HG03469 (cell line): ENCODE results near the gene IGFALS.
"Not testable (repeated sequence)": the region's sequence is repeated elsewhere in the genome, so short reads cannot be mapped to it uniquely, and the experiment has no call there.

Source experiments
- ATAC-seq: cut with Tn5 transposase; IDR thresholded peaks from one replicate; pipeline ENCODE4 v1.9.1; 2021; ENCODE audit warnings: mild to moderate bottlenecking, moderate library complexity, moderate number of reproducible peaks; ENCODE audit not compliant: unreplicated experiment

Gene IGFALS

DNA sequence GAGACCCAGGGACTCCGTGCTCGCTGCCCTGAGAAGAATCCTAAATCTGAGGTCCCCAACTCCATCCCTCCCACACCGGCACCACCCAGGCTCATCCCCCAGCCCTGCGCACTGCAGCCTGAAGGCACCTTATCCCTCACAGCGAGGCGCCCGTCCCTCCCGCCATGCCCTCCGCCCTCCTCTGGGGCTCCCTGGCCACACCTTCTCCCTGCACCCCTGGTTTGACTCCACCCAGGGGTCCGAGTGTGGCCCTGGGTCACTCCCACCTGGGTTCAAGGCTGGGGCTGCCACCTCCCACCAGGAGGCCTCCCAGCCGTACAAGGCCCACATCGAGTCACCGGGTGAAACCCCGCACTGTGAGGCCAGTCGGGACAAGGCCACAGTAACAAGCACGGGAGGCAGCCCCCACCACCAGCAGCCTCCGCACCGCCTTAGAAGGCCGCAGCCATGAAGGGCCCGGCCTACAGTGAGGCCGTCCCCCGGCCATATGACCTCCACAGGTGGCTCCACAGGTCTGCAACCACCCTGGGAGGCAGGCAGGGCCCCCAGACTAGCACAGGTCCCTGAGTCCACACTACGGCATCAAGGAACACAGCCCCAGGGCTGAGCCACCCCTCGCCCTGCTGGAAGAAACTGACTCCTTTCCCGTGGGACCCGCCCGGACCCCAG is 24.8 kb upstream of the IGFALS start:
- ATAC-seq, result no peak

DNA sequence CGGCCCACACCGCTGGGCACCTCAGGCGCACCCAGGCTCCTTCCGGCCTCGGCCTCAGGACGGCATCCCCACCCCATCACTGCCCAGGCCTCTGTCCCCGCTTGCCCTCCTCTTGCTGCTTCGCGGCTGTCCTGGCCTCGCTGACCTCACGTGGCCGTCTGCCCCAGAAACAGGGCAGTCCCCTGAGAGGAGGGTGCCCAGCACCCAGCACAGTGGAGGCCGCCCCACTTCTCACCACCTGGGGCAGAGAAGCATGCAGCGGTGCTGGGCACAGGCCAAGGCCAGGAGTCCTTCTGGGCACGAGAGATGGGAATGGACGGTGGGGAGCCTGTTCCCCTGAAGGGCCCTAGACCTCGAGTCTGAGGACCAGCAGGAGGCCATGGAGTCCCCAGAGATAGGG is 24.2 kb upstream of the IGFALS start:
- no peak for ATAC-seq

DNA sequence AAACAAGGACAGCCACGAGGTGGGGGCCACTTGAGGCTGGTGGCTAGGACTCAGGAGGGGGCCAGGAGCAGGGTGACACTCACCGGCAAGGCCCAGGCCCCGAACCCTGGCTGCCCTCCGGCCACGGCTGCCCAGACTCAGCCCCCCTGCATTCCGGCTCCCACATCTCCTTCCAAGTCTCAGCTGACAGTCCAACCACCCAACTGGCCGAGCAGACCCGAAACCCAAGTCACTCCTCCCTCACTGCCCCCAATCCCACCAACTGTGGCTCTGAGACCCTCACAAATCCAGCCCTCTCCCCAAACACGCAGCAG is 23.7 kb upstream of the IGFALS start:
- no peak for ATAC-seq

DNA sequence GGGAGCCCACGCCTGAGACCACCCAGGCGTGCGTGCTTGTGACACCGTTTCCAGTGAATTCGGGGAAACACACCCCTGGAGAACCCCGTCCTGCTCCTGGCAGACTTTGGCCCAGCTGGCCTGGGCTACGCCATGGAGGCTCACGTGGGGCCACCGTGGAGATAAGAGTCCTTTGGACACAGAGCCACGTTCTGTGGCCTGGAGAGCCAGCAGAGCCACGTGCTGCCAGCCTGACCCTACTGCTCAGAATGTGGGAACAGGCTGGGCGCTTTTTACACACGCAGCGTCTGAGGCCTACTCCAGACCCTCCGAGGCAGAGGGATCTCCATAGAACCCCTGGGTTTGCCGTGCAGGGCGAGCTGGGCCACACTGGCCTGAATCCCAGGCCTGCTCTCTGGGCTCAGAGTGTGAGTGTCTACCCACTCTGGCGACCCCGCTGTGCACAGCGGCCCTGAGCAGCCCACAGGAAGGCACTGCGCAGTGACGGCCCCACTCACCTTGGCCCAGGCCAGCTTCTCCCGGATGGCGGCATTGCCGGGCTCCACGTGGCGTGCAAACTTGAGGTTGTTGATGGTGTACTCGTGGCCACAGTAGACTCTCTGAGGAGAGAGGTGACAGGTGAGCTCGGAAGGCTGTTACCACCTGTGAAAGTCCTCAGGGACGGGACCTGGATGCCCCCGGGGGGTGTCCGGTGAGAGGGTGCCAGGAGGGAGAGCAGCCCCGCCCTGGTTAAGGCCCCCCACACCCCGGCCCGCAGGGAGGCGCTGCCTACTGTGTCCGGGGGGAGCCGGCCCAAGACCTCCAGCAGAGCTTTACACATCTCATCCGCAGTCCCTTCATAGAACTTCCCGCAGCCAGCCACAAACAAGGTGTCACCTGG is 23.1 kb upstream of the IGFALS start:
- ATAC-seq, result no peak

DNA sequence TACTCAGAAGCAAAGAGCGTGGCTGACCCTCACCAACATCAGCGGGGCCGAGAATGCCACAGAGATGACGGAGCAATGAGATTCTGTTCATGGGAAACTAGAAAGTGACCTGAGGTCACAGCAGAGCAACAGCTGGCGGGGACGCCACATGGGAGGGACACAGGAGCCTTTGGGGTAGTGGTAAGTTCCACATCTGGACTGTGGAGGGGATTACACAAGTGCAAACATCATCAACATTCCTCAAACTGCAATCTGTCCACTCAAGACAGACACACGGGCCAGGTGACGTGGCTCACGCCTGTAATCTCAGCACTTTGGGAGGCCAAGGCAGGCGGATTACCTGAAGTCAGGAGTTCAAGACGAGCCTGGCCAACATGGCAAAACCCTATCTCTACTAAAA is 22.0 kb upstream of the IGFALS start:
- no peak for ATAC-seq

DNA sequence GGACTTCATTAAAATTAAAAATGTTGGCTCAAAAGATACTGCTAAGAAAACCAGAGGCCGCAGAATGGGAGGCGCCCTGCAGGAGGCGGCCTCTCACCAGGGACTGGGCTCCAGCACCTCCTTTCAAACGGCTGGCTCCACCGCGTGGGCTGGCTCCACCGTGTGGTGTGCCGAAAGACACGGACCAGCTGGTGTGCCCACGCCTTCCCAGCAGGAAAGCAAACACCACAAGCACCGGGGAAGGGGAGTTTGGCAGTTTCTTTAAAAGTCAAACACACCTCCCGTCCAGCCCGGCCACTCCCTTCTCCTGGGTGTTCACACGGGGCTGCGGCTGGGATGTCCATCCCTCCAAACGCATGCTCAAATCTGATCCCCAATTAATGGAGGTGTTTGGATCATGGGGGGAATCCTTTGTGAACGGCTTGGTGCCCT is 19.2 kb upstream of the IGFALS start:
- no peak for ATAC-seq

DNA sequence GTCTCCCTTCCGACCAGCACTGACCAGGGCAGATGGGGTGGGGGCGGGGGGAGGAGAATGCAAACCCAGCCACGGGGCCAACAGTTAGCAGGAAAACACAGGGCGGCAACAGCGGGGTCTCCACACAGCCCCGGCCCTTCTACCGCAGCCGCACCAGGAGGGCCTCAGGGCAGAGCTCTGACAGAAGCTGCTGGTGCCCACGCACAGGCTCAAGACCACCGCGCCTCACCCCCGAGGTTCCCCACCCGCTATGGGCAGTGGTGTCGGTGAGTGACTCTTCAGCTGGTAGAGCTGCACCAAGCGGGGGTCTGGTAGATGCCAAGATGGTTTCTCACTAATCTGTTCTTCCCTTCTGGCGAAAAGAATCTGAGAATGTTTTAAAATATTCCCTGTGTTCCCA is 17.0 kb upstream of the IGFALS start:
- no peak for ATAC-seq

DNA sequence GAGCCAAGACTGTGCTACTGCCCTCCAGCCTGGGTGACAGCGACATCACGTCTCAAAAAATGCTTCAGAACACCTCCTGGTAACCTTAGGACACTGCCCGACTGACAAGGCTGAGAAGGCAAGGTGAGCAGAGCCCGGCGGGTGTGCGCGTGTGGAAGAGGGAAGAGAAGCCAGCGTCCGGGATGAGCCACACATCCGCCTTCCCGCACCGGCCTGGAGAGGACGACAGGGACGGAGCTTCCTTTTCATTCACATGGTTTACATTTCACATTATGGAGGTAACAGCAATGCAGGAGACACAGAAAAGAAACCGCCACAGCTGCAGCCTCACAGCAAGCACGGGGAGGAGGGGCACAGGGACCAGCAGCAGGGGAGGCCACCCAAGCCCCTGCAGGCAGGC is 16.6 kb upstream of the IGFALS start:
- no peak for ATAC-seq

DNA sequence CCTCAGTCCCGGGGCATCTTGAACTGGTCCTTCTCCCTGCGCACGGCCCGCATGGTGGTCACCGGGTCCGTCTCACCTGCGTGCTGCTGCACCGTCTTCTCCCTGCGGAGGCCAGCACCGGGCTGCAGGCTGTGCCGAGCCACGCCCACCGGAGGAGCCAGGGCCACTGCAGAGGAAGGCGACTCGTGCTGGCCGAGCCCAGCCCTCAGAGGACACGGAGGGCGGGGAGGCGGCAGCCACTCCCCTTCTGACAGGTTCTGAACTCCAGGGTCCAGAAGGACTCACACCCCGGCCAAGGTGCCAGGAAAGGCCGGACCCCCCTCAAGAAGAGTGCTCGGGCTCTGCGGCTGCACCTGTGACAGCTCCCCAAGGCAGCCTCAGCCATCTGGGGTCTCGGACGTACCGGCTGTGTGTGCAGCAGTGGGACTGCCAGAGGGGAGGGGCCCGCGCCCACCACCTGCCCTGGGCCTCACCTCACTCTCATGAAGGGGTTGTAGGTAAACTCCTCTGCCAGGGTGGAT is 15.8 kb upstream of the IGFALS start:
- no peak for ATAC-seq

DNA sequence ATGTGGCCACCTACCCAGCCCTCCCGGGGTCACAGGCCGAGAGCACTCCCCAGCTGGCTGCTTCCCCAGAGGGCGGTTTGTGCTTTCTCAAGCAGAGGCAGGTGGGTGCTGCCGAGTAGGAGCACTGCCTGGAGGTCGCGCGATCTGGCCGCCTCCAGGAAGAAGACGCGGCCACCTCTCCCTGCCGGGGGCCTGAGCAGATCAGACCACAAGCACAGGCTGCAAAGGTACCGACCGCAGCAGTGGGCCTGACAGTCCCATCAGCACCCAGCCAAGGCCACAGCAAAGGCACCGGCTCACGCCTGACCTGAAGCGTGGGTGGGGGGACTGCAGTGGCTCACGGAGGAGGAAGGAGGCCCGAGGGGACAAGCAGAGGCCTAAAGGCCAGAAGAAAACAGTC is 15.2 kb upstream of the IGFALS start:
- no peak for ATAC-seq

DNA sequence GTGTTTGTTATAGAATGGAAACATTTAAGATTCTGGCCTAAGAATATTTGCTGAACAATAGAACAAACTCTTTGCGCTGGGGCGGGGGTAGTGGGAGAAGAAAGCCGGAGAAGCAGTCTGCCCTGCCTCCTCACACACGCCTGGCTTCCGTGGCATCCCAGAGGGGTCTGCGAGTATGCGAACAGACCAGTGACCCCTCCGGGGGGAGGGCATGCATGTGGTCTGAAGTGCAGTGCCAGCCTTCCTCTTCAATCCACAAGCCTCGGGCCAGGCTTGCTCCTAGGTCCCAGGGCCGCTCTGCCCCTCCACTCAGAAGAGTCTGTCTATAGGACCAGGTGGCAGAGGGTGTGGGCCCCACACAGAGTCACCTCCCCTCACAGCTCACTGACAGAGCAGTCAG is 14.1 kb upstream of the IGFALS start:
- ATAC-seq, result no peak

DNA sequence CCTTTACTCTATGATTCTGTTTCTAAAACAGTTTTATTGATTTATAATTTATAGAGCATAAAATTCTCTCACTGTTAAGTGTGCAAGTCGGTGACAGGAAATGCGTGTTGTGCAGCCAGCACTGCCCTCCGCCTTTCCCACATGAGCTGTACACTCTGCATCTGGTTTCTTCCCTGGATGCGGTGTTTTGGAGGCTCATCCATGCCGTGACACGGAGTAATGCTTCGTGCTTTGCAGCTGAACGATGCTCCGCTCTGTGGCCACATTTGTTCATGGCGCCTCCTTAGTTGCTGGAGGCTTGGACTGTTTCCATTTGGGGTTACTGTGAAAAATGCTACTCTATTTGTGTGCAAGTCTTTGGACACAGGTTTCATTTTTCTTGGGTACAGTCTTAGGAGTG is 7.2 kb upstream of the IGFALS start:
- no peak for ATAC-seq

DNA sequence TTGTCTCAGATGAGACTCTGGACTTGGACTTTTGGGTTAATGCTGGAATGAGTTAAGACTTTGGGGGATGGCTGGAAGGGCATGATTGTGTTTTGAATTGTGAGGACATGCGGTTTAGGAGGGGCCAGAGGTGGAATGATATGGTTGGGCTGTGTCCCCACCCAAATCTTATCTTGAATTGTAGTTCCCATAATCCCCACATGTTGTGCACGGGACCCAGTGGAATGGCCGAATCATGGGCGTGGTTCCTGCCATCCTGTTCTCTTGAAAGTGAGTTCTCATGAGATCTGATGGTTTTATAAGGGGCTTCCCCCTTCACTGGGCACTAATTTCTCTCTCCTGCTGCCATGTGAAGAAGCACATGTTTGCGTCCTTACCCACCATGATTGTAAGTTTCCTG is 5.8 kb upstream of the IGFALS start:
- not testable (repeated sequence) for ATAC-seq

DNA sequence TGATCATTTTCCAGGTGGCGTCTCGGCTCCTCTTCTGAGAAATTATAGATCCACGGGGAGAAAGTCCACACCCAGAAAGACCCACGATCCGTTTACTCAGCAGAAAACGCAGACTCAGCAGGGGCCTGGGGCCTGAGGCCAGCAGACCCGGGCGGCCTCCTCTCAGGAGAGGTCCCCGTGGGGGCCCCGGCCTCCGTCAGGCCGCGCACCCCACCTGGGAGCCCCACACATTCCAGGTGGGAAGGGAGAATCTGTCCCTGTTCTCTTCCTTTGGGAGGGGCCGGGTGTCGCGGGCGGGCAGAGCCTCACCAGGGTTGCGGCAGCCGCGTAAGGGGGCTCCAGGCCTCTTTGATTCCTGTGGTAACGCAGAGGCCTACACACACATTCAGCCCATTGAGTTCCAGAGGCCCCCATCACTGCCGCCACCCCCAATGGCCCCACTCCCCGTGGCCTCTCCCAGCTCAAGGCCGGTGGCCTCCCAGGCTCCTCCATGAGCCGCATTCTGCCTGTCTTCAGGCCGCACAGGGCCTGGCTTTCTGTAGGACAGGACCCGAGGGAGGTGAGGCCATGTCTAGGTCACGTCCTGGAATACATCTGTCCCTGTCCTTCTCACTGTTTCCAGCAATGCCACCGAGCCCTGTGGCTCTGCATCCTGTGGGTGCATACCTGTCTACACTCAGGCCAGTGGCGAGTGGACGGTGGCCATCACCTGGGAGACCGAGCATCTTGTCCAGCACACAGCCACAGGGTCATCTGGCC is 1.6 kb upstream of the IGFALS start:
- no peak for ATAC-seq

DNA sequence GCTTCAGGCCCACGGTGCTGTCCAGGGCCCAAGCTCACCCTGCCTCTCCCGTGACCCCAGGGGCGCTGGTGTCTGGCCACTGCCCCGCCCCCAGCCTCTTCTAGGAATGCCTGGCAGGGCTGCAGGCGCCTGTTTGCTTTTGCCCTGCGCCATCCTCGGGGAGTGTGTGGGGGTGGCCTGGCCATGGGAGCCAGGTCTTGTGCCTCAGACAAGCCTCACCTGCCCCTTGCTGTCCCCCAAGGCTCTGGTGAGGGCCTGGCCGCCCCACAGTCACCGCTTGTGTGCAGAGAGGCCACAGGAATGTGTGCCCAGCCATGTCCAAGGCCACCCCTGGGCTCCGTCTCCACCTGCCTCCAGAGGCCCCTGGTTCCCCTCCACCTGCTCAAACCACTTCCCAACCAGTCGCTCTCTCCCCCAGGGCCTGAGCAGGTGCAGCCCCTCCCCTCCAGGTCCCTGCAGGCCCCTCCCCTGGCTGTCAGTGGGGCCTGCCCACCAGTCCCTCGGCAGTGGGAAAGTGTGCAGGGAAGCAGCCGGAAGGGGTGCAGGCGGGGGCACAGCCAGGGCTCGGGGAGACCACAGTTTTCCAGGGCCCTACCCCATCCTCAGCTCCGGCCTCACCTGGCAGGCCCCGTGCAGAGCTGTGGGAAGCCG is 841 bp upstream of the IGFALS start:
- ATAC-seq, result no peak

DNA sequence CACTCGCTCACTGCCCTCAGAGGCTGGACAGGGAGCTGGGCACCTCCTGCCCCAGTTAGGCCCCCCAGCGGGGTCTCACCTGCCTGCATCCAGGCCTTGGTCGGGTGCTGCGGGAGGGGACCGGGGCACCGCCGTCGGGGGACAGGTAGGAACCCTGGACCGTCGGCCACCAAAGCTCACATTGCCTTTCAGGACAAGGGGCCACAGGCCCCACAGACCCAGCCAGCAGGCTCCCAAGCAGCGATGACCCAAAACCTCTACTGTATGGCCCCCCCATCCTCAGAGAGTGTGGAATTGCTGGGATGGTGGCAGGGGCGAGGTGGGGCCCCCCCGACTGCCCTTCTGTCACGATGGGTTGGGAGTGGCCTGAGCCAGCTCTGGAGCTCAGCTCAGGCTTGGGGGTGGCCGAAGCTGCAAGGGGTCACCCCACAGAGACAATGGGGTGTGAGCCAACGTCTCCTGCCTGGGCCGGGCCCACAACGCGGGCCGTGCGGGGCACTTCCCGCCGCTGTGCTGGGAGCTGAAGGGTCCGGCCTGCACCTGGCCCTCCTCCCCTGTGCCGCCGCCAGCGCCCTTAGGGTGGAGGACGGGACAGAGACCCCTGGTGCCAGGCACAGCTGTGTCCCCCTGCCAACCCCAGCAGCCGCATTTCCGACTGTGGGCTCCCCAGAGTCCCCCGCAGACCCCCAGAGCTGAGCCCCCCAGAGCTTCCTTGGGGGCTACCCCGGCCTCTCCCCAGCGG is 498 bp downstream of the IGFALS start:
- no peak for ATAC-seq

DNA sequence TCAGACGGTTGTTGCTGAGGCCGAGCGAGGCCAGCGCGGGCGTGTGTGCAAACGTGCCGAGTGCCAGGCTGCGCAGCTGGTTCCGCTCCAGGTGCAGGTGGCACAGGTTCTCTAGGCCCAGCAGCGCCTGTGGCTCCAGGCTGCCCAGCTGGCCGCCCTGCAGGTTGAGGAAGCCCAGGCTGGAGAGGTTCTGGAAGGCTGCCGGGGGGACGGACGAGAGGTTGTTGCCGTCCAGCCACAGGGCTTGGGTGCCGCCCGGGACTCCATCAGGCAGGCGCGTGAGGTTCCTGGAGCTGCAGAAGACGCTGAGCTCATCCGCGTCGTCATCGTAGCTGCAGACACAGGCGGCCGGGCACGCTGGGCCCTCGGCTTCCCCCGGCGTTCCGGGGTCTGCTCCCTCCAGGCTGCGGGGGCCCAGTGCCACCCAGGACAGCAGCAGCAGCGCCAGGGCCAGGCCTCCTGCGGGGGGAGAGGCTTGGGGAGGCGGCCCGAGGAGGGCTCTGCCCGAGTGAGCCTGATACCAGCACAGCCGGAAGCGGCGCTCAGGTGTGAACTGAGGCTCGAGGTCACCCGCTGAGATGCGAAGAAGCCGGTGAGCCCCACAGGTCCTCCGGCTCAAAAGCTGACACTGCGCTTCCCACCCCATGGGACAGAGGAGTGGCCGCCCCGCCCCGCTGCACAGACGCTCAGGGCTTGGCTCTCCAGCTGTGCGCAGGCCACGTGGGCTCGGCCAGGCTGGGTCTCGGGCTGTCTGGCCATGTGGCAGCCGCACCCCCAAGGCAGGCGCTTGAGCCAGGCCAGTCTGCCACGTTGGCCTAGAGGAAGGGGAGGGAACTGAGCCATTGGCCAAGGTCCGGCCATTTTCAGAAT is 1.3 kb downstream of the IGFALS start:
- ATAC-seq, result no peak

DNA sequence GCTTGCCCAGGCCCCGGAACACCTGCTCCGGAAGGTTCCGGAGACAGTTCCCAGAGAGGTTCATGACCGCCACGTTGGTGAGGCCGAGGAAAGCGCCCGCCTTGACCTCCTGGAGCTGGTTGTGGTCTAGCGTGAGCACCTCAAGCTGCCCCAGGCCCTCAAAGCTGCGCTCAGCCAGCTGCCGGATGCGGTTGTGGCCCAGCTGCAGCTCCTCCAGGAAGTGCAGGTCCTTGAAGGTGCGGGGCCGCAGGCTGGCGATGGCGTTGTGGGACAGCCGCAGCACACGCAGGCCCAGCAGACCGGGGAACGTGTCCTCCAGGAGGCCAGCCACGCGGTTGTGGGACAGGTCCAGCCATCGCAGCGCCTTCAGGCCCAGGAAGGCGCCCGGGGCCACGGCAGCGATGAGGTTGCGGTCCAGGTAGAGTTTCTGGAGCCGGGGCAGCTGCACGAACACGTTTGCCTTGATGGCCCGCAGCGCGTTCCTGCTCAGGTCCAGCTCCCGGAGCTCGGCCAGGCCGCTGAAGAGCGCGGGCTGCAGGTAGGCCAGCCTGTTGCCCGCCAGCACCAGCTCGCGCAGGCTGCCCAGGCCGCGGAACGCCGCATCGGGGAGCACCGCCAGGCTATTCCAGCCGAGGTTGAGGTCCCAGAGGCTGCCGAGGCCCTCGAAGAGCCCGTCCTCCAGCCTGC is 2.1 kb downstream of the IGFALS start:
- ATAC-seq, result no peak
